Stimulated activated CD8-positive, alpha-beta memory T cell treated with anti-CD3 and anti-CD28 coated beads, Interleukin-15, amount 100 ng/mL, for 24 hours (primary cell): ENCODE results near the gene BOLA1.
"Not testable (repeated sequence)": the region's sequence is repeated elsewhere in the genome, so short reads cannot be mapped to it uniquely, and the experiment has no call there.

ENCODE experiments used
- DNase-seq: peaks from one replicate; pipeline ENCODE4 v3.0.0-alpha.2; 2020; ENCODE audit warnings: low read depth

Gene BOLA1

GRCh38 chr1:149899460-149900284, at the start of gene BOLA1:
Gene BOLA1, plus strand, starts transcription at chr1:149899568. Its CDS starts 492 bp downstream, at chr1:149900060.
- peak; percentile 54 for DNase-seq

- DNase-seq, result no peak
Measured at GRCh38 chr1:149849947-149850360, 49.4 kb upstream of the BOLA1 start.

GRCh38 chr1:149850732-149851345, 48.5 kb upstream of the BOLA1 start:
- not testable (repeated sequence) for DNase-seq

GRCh38 chr1:149851585-149852213, 47.7 kb upstream of the BOLA1 start:
- DNase-seq, result not testable (repeated sequence)

- not testable (repeated sequence) for DNase-seq
Measured at GRCh38 chr1:149852263-149852662, 47.1 kb upstream of the BOLA1 start.

- DNase-seq, result not testable (repeated sequence)
Measured at GRCh38 chr1:149860271-149860670, 39.1 kb upstream of the BOLA1 start.

- DNase-seq, result not testable (repeated sequence)
Measured at GRCh38 chr1:149860684-149861496, 38.5 kb upstream of the BOLA1 start.

- not testable (repeated sequence) for DNase-seq
Measured at GRCh38 chr1:149861497-149862054, 37.8 kb upstream of the BOLA1 start.

GRCh38 chr1:149866887-149867286, 32.5 kb upstream of the BOLA1 start:
- DNase-seq, result not testable (repeated sequence)

- DNase-seq, result not testable (repeated sequence)
Measured at GRCh38 chr1:149873060-149873459, 26.3 kb upstream of the BOLA1 start.

GRCh38 chr1:149877211-149877946, 22.0 kb upstream of the BOLA1 start:
- DNase-seq, result no peak

- no peak for DNase-seq
Measured at GRCh38 chr1:149879556-149879955, 19.8 kb upstream of the BOLA1 start.

GRCh38 chr1:149881876-149882275, 17.5 kb upstream of the BOLA1 start:
- no peak for DNase-seq

GRCh38 chr1:149883598-149884247, 15.6 kb upstream of the BOLA1 start:
- DNase-seq, result no peak

GRCh38 chr1:149884433-149885338, 14.7 kb upstream of the BOLA1 start:
- DNase-seq, result no peak

- DNase-seq, result peak; percentile 22
Measured at GRCh38 chr1:149885339-149886120, 13.8 kb upstream of the BOLA1 start.

GRCh38 chr1:149886121-149886395, 13.3 kb upstream of the BOLA1 start:
- not testable (repeated sequence) for DNase-seq

- peak; percentile 57 for DNase-seq
Measured at GRCh38 chr1:149886396-149887195, 12.8 kb upstream of the BOLA1 start.
